IPS-11a (cell line): Measurements from ENCODE around the gene COL6A2.
"Not testable (repeated sequence)": the region's sequence is repeated elsewhere in the genome, so short reads cannot be mapped to it uniquely, and the experiment has no call there.

Source experiments
- H3K4me3 ChIP-seq: one replicate; pipeline ENCODE4 v1.5.1; 2013; ENCODE audit warnings: low read depth, low read length, control low read depth

COL6A2 gene

GRCh38 chr21:46139686-46140085 is 41.8 kb downstream of the COL6A2 start:
- H3K4me3 ChIP-seq, result no peak overlapping the region

GRCh38 chr21:46140352-46141003 is 42.6 kb downstream of the COL6A2 start:
- H3K4me3 ChIP-seq, result not testable (repeated sequence)

- H3K4me3 ChIP-seq, result no peak overlapping the region
Observed at GRCh38 chr21:46141767-46142581, 44.1 kb downstream of the COL6A2 start.

GRCh38 chr21:46142582-46143473 is 44.9 kb downstream of the COL6A2 start:
- H3K4me3 ChIP-seq, result no peak overlapping the region

- no peak overlapping the region for H3K4me3 ChIP-seq
Observed at GRCh38 chr21:46144464-46145070, 46.7 kb downstream of the COL6A2 start.

GRCh38 chr21:46145159-46145839 is 47.4 kb downstream of the COL6A2 start:
- no peak overlapping the region for H3K4me3 ChIP-seq

GRCh38 chr21:46145840-46146691 is 48.2 kb downstream of the COL6A2 start:
- H3K4me3 ChIP-seq, result no peak overlapping the region

- H3K4me3 ChIP-seq, result no peak overlapping the region
Observed at GRCh38 chr21:46146856-46147255, 48.9 kb downstream of the COL6A2 start.

- not testable (repeated sequence) for H3K4me3 ChIP-seq
Observed at GRCh38 chr21:46147429-46147828, 49.5 kb downstream of the COL6A2 start.

GRCh38 chr21:46148106-46148505 is 50.2 kb downstream of the COL6A2 start:
- H3K4me3 ChIP-seq, result no peak overlapping the region

- H3K4me3 ChIP-seq, result no peak overlapping the region
Observed at GRCh38 chr21:46149205-46149901, 51.4 kb downstream of the COL6A2 start.

- no peak overlapping the region for H3K4me3 ChIP-seq
Observed at GRCh38 chr21:46150073-46150472, 52.2 kb downstream of the COL6A2 start.

GRCh38 chr21:46150491-46151121 is 52.7 kb downstream of the COL6A2 start:
- no peak overlapping the region for H3K4me3 ChIP-seq

- no peak overlapping the region for H3K4me3 ChIP-seq
Observed at GRCh38 chr21:46151261-46151988, 53.5 kb downstream of the COL6A2 start.

GRCh38 chr21:46151989-46152926 is 54.3 kb downstream of the COL6A2 start:
- H3K4me3 ChIP-seq, result no peak overlapping the region

- H3K4me3 ChIP-seq, result no peak overlapping the region
Observed at GRCh38 chr21:46152927-46153246, 55.0 kb downstream of the COL6A2 start.
